ENCODE data around the gene DMBT1. TPM values are rescaled to one million over a fixed set of nuclear protein-coding genes. Genes with fewer than 3 reads are reported as not detected.

DMBT1 gene
- total and polyA plus RNA-seq, 2 of the 4 experiments (the other 2 are of a cell fraction), result under 0.01 TPM; not detected in 1

DNA sequence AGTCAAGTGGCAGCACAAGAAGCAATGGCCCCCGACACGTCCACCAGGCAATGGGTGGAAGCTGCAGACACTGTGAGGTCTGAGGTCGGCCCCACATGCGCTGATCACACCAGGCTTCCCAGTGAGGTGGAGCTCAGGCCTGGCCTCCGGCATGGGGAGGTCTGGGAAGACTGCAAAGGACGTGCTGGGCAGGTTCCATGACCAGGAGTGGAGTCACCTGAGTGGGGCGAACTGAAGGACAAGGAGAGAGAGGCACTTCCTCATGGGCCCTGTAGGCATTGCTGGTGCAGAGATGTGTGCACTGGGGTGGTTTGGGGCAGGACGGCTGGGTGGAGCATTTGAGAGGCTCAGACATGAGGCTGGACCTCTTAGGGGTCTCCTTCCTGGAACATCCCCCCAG, 103.9 kb downstream of the DMBT1 start:
- Histone ChIP-seq H3K18ac (ENCODE audit: low read depth, low read length) (no peak overlapping the region), H3K79me1 (ENCODE audit: low read depth in 1 of 2, low read length in 2 of 2) (no peaks in the 10 kb centered on the region), H4K91ac (ENCODE audit: insufficient read depth, low read depth, low read length) (no peak overlapping the region), H3K9me3 (ENCODE audit: control insufficient read depth, insufficient read depth, low read length) (no peaks in the 10 kb centered on the region), H3K27ac (ENCODE audit: insufficient read depth, low read length) (no peak overlapping the region), H2AK9ac (replicated peaks; ENCODE audit: low read depth, low read length, poor library complexity) (no peak overlapping the region), H2AK5ac (ENCODE audit: low read depth, low read length) (no peak overlapping the region), H3K9ac (ENCODE audit: low read depth, low read length) (no peak overlapping the region), H2BK20ac (ENCODE audit: low read depth, low read length) (no peak overlapping the region), H3K36me3 (ENCODE audit: control insufficient read depth, insufficient read depth, low read length) (no peaks in the 10 kb centered on the region), H3K56ac (ENCODE audit: extremely low read depth, insufficient read depth, low read length) (no peak overlapping the region), H4K20me1 (ENCODE audit: insufficient read depth, low read length) (no peaks in the 10 kb centered on the region), H2BK15ac (ENCODE audit: low read depth, low read length) (no peak overlapping the region), H3K23ac (ENCODE audit: low read depth, low read length) (no peak overlapping the region), H3K4me2 (ENCODE audit: low read depth, low read length) (no peak overlapping the region), H3K4ac (ENCODE audit: low read depth, low read length) (no peak overlapping the region), H2BK5ac (ENCODE audit: low read depth, low read length, poor library complexity, severe bottlenecking) (no peak overlapping the region), H2BK120ac (ENCODE audit: low read depth, low read length) (no peak overlapping the region), H3K9me1 (ENCODE audit: insufficient read depth, low read length) (no peaks in the 10 kb centered on the region), H4K8ac (ENCODE audit: low read depth in 2 of 2, low read length in 2 of 2) (no peak overlapping the region), H4K5ac (ENCODE audit: low read depth, low read length) (no peak overlapping the region), H2AFZ (replicated peaks; ENCODE audit: low read length, poor library complexity) (no peak overlapping the region), H3K14ac (replicated peaks; ENCODE audit: low read depth, low read length) (no peak overlapping the region), H3K4me3 (ENCODE audit: insufficient read depth, low read depth, low read length) (no peak overlapping the region), H3K27me3 (ENCODE audit: control insufficient read depth, insufficient read depth, low read length) (no peaks in the 10 kb centered on the region), H3K4me1 (ENCODE audit: control insufficient read depth, insufficient read depth, low read length) (no peaks in the 10 kb centered on the region)
- TF ChIP-seq, protein P1, sequence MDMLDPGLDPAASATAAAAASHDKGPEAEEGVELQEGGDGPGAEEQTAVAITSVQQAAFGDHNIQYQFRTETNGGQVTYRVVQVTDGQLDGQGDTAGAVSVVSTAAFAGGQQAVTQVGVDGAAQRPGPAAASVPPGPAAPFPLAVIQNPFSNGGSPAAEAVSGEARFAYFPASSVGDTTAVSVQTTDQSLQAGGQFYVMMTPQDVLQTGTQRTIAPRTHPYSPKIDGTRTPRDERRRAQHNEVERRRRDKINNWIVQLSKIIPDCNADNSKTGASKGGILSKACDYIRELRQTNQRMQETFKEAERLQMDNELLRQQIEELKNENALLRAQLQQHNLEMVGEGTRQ (IDR thresholded peaks at IDR 0.05; ENCODE audit: low read depth, low read length), result no peak
- TF ChIP-seq, protein P2, sequence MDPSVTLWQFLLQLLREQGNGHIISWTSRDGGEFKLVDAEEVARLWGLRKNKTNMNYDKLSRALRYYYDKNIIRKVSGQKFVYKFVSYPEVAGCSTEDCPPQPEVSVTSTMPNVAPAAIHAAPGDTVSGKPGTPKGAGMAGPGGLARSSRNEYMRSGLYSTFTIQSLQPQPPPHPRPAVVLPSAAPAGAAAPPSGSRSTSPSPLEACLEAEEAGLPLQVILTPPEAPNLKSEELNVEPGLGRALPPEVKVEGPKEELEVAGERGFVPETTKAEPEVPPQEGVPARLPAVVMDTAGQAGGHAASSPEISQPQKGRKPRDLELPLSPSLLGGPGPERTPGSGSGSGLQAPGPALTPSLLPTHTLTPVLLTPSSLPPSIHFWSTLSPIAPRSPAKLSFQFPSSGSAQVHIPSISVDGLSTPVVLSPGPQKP (IDR thresholded peaks at IDR 0.05; ENCODE audit: borderline replicate concordance, low read depth, low read length), result no peak
- TF ChIP-seq CHD1 (IDR thresholded peaks at IDR 0.05; ENCODE audit: low read depth, low read length) (no peak), RAD21 (IDR thresholded peaks at IDR 0.05; ENCODE audit: low read length) (no peak), FOS (IDR thresholded peaks at IDR 0.05; ENCODE audit: low read depth, low read length) (no peak), SMC3 (IDR thresholded peaks at IDR 0.05; ENCODE audit: low read depth, low read length) (no peak), MAZ (IDR thresholded peaks at IDR 0.05; ENCODE audit: borderline replicate concordance, low read depth, low read length) (no peak), MAFK (IDR thresholded peaks at IDR 0.05; ENCODE audit: low read depth, low read length) (no peak), BHLHE40 (IDR thresholded peaks at IDR 0.05; ENCODE audit: low read depth, low read length) (no peak), NFE2L2 (IDR thresholded peaks at IDR 0.05; ENCODE audit: low read depth, low read length) (no peak), RCOR1 (IDR thresholded peaks at IDR 0.05; ENCODE audit: insufficient replicate concordance, low read length) (no peak), POLR2A (IDR thresholded peaks at IDR 0.05; ENCODE audit: low read depth, low read length) (no peak), RFX5 (IDR thresholded peaks at IDR 0.05; ENCODE audit: low read depth, low read length) (no peak), CEBPB (IDR thresholded peaks at IDR 0.05; ENCODE audit: low read depth, low read length) (no peak), MXI1 (IDR thresholded peaks at IDR 0.05; ENCODE audit: borderline replicate concordance, low read depth, low read length) (no peak)
- TF ChIP-seq, protein P3, sequence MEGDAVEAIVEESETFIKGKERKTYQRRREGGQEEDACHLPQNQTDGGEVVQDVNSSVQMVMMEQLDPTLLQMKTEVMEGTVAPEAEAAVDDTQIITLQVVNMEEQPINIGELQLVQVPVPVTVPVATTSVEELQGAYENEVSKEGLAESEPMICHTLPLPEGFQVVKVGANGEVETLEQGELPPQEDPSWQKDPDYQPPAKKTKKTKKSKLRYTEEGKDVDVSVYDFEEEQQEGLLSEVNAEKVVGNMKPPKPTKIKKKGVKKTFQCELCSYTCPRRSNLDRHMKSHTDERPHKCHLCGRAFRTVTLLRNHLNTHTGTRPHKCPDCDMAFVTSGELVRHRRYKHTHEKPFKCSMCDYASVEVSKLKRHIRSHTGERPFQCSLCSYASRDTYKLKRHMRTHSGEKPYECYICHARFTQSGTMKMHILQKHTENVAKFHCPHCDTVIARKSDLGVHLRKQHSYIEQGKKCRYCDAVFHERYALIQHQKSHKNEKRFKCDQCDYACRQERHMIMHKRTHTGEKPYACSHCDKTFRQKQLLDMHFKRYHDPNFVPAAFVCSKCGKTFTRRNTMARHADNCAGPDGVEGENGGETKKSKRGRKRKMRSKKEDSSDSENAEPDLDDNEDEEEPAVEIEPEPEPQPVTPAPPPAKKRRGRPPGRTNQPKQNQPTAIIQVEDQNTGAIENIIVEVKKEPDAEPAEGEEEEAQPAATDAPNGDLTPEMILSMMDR (conservative IDR thresholded peaks at IDR 0.05; ENCODE audit: low read depth, low read length), result no peak
- ATAC-seq (ENCODE audit: low read depth), result no peak
- WGBS, 2 experiments (ENCODE audit: extremely low coverage in 2 of 2, insufficient read length in 1 of 2), result 25% methylated on average over 2 of the region's 8 CpGs; no CpG with 5 or more reads in 1 of the 2 experiments
- ChIA-PET CTCF (no interaction called here), POLR2A (ENCODE audit: unreplicated experiment) (no interaction called here)
- DNase-seq, result no peak
- intact Hi-C loops (cut with micrococcal nuclease), result no loop called here
- in situ Hi-C loops (cut with MboI; ENCODE audit: low sequenced_read_pairs), result loop anchor here (25.0 kb wide), 1 partner anchor 898 kb away; no protein-coding TSS in a partner anchor
- BruUV-seq (replicated peaks), result no TSS peak
- dilution Hi-C loops (cut with HindIII; ENCODE audit: low sequenced_read_pairs, unreplicated experiment), result no loop called here

Measured in IMR-90 (cell line).